SIG-M5 (cell line): ENCODE results near the gene LZTR1.

Experiments used
- DNase-seq: peaks from one replicate; lab custom pipeline; 2025; lab: John Stamatoyannopoulos, UW

LZTR1 gene

GRCh38 chr22:20980938-20981722, 967 bp upstream of the LZTR1 start:
- no peak for DNase-seq

GRCh38 chr22:20982563-20982882, 426 bp downstream of the LZTR1 start:
- DNase-seq, result no peak

DNA sequence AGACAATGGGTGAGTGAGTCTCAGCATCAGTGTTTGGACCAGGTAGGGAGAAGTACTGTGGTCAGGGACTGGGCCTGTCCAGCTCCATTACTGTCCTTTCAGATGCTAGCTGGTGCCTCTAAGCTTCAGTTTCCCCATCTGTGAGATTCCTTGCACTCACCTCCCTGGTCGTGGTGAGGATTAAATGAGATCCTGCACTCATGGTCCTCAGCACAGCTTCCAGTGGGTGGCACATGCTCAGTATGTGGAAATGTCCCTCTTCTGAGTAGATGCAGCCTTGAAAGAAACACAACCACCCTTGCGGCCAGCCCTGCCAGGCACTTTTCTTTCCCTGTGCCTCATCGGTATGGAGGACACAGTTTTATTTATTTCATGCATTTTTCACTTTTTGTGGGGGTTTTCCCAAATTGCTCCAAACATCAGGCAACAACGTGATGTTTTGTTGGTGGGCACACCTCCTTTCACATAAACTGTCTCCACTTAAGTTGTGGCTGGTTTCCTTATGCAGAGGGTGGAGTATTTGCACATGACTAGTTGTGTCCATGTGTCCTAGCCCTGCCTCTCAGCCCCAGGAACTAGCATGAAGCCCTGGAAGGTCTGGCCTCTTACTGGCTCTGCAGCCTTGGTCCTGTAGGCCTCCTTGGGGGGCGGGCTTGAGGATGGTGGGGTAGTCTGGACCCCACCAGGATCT, 1.1 kb downstream of the LZTR1 start:
- no peak for DNase-seq

DNA sequence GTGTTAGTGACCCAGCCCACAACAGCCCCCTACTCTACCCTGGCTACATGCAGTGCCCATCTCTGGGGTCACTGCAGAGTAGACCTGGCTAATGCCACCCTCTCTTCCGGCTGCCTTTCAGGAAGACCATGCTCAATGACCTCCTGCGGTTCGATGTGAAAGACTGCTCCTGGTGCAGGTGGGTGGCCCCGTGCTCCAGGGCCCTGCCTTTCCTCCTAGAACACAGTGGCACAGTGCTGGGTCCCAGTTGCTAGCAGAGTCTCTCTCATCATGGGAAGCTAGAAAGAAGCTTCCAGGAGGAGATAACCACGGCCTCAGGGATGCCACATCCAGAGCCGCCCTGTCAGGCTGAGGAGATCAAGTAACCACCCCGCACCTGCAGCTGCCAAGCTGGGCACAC, 3.6 kb downstream of the LZTR1 start:
- no peak for DNase-seq

GRCh38 chr22:20986365-20986764, 4.3 kb downstream of the LZTR1 start:
- DNase-seq, result no peak

- no peak for DNase-seq
Measured at GRCh38 chr22:20987375-20987774, 5.3 kb downstream of the LZTR1 start.

GRCh38 chr22:20988573-20989322, 6.7 kb downstream of the LZTR1 start:
- DNase-seq, result no peak

DNA sequence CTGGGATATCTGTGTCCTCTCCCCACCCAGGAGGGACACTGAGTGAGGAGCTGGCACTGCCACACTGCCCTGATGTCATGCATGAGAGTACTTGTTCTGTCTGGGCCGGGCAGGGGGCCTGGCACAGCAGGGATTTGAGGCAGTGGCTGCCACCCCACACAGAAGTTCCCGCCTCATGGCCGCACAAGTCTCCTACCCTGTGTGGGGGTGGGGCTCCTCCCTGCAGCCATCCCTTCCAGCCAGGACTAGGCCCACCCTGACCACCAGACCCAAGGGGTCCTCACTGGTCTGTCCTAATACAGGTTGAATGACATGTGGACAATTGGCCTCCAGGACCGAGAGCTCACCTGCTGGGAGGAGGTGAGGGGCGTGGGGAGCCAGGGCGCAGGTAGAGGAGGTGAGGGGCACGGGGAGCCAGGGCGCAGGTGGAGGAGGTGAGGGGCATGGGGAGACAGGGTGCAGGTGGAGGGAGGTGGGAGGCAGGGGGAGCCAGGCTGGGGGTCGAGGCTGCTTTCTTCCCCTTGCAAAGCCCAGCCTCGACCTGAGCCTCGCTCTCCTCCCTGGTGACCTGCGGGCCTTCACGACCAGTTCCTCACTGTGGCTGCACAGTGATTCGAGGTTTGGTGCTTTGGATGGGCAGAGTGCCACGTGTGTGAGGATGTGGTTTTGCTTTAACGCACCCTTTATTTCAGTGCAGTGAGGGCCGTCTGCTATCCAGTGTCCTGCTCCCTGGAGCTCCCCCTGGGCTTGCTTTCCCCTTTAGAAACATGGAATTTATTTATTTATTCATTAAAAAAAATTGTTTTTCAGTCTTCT, 7.4 kb downstream of the LZTR1 start:
- DNase-seq, result no peak

DNA sequence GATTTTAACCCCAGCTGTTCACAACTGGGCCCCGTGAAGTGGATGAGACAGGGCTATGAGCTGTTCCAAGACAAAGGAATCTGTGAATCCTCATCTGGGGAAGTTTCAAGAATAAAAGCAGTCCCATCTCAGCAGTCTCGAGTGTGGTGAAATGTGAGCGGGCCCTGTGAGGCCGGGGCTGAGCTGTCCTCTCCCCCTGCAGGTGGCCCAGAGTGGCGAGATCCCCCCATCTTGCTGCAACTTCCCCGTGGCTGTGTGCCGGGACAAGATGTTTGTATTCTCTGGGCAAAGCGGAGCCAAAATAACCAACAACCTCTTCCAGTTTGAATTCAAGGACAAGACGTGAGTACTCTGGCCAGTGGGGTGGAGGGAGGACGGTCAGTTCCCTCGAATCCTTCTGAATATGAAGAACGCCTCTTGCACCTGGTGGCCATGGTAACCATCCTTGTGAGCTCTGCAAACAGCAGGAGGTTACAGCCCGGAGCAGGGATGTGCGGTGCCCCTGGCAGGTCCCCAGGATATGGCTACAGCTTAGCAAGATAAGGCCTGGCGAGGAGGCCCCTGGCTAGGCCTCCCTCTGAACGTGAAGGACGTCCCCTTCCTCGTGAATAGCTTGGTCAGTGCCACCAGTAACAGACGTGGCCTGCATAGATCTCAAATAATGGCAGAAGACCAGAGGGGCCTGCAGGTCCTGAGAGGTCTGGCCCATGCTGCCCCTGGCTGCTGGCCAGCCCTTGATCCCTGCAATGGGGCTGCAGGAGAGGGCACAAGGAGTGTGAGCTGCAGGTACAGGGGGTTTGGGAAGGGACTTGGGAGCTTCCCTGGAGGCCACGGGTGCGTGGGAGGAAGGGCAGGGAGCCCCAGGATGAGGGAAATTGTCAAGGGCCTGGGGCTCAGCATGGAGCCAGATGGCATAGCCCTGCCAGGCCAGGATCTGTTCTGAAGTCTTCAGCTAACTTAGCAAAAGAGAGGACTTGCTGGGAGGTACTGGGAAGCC, 8.4 kb downstream of the LZTR1 start:
- DNase-seq, result no peak

GRCh38 chr22:20991252-20992055, 9.4 kb downstream of the LZTR1 start:
- no peak for DNase-seq

- DNase-seq, result no peak
Measured at GRCh38 chr22:20992056-20992442, 10.0 kb downstream of the LZTR1 start.

DNA sequence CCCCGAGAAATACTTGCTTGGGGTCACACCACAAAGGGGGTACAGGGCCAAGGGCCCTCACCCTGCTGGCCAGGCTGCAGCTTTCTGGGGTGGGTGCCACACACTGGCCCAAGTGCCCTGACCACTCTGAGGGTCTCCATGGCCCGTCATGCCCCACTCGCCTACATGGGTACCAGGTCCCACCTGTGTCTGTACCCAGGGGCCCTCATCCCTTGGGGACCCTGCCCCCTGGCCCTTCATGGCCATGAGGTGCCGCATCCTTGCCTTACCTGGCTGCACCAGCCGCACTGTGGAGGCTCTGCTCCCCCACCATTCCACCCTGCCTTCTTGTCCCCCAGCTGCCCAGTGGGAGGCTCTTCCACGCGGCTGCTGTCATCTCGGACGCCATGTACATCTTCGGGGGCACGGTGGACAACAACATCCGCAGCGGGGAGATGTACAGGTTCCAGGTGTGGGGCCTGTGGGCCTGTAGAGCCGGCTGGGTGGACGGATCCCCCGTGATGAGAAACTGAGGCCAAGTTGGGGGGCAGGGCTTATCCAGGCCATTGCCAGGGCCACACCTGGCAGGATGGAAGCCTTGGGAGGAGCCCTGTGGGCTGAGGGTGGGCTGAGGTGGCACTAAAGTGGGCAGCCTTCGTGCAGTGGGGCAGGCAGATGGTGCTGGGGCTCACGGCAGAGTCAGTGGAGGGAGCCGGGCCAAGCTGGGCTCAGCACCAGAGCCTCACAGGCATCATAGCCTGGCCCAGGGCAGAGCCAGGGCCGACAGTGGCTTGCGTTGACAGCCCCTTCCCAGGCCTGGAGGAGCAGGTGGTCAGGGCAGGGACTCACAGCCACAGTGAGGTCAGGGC, 10.6 kb downstream of the LZTR1 start:
- DNase-seq, result no peak

- no peak for DNase-seq
Measured at GRCh38 chr22:20993304-20994127, 11.4 kb downstream of the LZTR1 start.

GRCh38 chr22:20994128-20994901, 12.2 kb downstream of the LZTR1 start:
- DNase-seq, result no peak

DNA sequence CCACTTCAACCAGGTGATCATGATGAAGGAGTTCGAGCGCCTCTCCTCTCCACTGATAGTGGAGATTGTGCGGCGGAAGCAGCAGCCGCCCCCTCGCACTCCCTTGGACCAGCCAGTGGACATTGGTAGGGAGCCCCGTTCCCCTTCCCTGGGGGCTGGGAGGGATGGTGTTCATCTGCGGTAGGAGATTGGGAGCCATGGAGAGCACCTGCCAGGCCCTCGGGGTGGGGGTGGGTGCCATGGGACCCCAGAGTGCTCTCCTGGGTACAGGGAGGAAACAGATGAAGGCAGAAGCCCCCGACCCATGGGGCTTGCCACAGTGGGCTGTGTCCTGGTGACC, 12.8 kb downstream of the LZTR1 start:
- DNase-seq, result no peak

DNA sequence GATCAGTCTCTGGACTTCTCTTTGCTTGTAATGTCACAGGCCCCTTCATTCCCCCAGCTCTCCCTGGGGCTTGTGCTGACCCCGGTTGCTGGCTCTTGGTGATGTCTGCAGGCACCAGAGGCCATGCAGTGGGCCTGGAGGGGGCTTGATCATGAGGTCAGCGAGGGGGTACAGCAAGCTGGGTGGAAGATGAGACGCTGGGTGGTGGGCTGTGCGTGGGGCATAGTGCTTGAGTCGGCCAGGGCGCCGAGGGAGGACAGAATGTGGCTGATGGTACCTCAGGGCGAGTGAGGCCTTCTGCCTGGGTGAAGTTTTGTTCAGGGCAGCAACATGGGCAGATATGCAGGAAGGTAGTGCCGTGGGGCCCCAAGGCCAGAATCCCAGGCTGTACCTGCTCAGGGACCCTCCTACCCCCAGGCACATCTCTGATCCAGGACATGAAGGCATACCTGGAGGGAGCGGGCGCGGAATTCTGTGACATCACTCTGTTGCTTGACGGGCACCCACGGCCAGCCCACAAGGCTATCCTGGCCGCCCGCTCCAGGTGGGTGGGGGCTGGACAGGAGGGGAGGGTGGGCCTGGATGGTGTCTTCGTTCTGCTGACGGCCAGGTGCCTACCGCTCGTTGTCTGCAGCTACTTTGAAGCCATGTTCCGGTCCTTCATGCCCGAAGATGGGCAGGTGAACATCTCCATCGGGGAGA, 13.4 kb downstream of the LZTR1 start:
- no peak for DNase-seq

GRCh38 chr22:20996031-20996410, 13.9 kb downstream of the LZTR1 start:
- DNase-seq, result no peak
